ENCODE measurements around the gene LRRC52. TPM values are rescaled to one million over a fixed set of nuclear protein-coding genes. Genes with fewer than 3 reads are reported as not detected.
A peak's percentile ranks its signal among the peaks of the same experiment; 100 is the strongest.

LRRC52 gene
- total and polyA plus RNA-seq, 2 of the 13 experiments (the other 11 are each of a cell fraction or from before 2014, with no cell fraction given) = not detected

GRCh38 chr1:165603810-165604209 is 60.0 kb downstream of the LRRC52 start:
- in situ Hi-C loops (cut with HindIII; ENCODE audit: extremely low pct_ligation_motif_present, low pct_unique_long_range_greater_than_20kb) (loop anchor here (5.0 kb wide), 1 partner anchor 313 kb away; no protein-coding TSS in a partner anchor), intact Hi-C loops (cut with micrococcal nuclease; ENCODE audit: unreplicated experiment) (loop anchor here (5.0 kb wide), 1 partner anchor 93 kb away; the partner anchor contains the start of gene ALDH9A1)
- ATAC-seq = peak; percentile 84
- H3K27ac ChIP-seq (ENCODE audit: extremely low read length, insufficient read depth, low read length) = no peak overlapping the region
- H3K9ac ChIP-seq (ENCODE audit: insufficient read depth, low read depth, low read length) = no peak overlapping the region
- H3K36me3 ChIP-seq (replicated peaks in 1 of 2; ENCODE audit: control insufficient read depth in 1 of 2, insufficient read depth in 2 of 2, low read length in 2 of 2) = no peaks in the 10 kb centered on the region
- H3K9me3 ChIP-seq (ENCODE audit: low read length) = no peaks in the 10 kb centered on the region
- no peak overlapping the region for H3K4me3 ChIP-seq (replicated peaks in 1 of 3; ENCODE audit: insufficient read depth in 1 of 3, low read depth in 2 of 3, low read length in 3 of 3)
- no peak overlapping the region for H2AFZ ChIP-seq (ENCODE audit: low read length)
- no peaks in the 10 kb centered on the region for H4K20me1 ChIP-seq (ENCODE audit: insufficient read depth, low read length)
- H3K79me2 ChIP-seq (ENCODE audit: insufficient read depth, low read length) = no peaks in the 10 kb centered on the region
- DNase-seq (ENCODE audit: low spot score) = no peak
- H3K4me1 ChIP-seq (ENCODE audit: insufficient read depth, low read length) = peaks cover 29% of the 10 kb centered on the region
- no peak for TF ChIP-seq ATF6 (CRISPR knock-in tag; conservative IDR thresholded peaks at IDR 0.05)
- TF ChIP-seq RARA (CRISPR knock-in tag; IDR thresholded peaks at IDR 0.05) = no peak
- no peak for TF ChIP-seq TFDP1 (CRISPR knock-in tag; IDR thresholded peaks at IDR 0.05; ENCODE audit: borderline replicate concordance)
- TF ChIP-seq MED13 (CRISPR knock-in tag; IDR thresholded peaks at IDR 0.05) = no peak
- TF ChIP-seq SUZ12 (IDR thresholded peaks at IDR 0.05; ENCODE audit: low read depth, low read length) = no peak
- peak; percentile 55 for TF ChIP-seq MAFF (IDR thresholded peaks at IDR 0.05; ENCODE audit: low read depth, low read length)
- TF ChIP-seq TBX3 (IDR thresholded peaks at IDR 0.05; ENCODE audit: borderline replicate concordance) = no peak
- no peak for TF ChIP-seq ZNF749 (CRISPR knock-in tag; IDR thresholded peaks at IDR 0.05; ENCODE audit: borderline replicate concordance)
- TF ChIP-seq FOXA3 (CRISPR knock-in tag; IDR thresholded peaks at IDR 0.05) = no peak
- no peak for TF ChIP-seq MLLT10 (CRISPR knock-in tag; IDR thresholded peaks at IDR 0.05)
- no peak for TF ChIP-seq ZNF552 (CRISPR knock-in tag; IDR thresholded peaks at IDR 0.05; ENCODE audit: borderline replicate concordance)
- no peak for TF ChIP-seq FOXK1 (CRISPR knock-in tag; IDR thresholded peaks at IDR 0.05; ENCODE audit: borderline replicate concordance, low read depth)
- peak; percentile 67 to 74 for TF ChIP-seq MAFK (conservative IDR thresholded peaks at IDR 0.05 in 1 of 2, IDR thresholded peaks at IDR 0.05 in 1 of 2; ENCODE audit: low read length in 2 of 2)
- TF ChIP-seq PATZ1 (CRISPR knock-in tag; IDR thresholded peaks at IDR 0.05) = no peak
- TF ChIP-seq ZMYM2 (CRISPR knock-in tag; IDR thresholded peaks at IDR 0.05) = no peak
- no peak for TF ChIP-seq SP2 (CRISPR knock-in tag; IDR thresholded peaks at IDR 0.05)
- no peak overlapping the region for H3K4me2 ChIP-seq (ENCODE audit: low read depth, low read length)
- no TSS peak for BruUV-seq (replicated peaks)
- CTCF ChIA-PET (ENCODE audit: low intra/inter-chr PET ratio, low total read pairs) = no interaction called here
- WGBS (ENCODE audit: low lambda C conversion rate) = 7% methylated on average over 2 of the region's 2 CpGs
- no peak for FAIRE-seq
- POLR2A ChIA-PET = interaction anchor here (1.0 kb wide), 1 partner anchor 27 kb away, joined by 3 read pairs; the partner anchor contains the start of gene MGST3
- H3K27me3 ChIP-seq (ENCODE audit: control insufficient read depth in 1 of 2, insufficient read depth in 2 of 2, low read length in 2 of 2) = no peaks in the 10 kb centered on the region; a peak in 1 of 5 replicates

All from HepG2 (cell line).